Measurements from ENCODE around the gene ADAM15.

DNA sequence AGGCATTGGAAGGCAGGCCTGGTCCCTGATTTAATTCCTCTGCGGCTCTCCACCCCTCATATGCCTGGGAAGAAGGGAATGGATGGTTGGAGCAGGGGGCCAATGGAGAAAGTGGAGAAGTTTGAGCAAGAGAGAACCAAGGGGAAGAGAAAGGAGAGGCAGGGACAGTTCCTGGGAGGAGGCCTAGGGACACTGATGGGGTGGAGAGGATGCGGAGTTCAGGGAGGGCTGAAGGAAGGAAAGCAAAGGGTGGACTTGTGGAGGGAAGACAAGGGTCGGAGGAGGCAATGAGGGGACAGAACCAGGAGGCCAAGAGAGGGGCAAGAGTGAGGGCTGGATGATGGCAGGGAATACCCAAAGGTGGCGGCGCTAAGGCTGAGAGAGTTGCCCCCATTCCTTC lies 41.4 kb upstream of the ADAM15 start:
- TF ChIP-seq, protein P1, sequence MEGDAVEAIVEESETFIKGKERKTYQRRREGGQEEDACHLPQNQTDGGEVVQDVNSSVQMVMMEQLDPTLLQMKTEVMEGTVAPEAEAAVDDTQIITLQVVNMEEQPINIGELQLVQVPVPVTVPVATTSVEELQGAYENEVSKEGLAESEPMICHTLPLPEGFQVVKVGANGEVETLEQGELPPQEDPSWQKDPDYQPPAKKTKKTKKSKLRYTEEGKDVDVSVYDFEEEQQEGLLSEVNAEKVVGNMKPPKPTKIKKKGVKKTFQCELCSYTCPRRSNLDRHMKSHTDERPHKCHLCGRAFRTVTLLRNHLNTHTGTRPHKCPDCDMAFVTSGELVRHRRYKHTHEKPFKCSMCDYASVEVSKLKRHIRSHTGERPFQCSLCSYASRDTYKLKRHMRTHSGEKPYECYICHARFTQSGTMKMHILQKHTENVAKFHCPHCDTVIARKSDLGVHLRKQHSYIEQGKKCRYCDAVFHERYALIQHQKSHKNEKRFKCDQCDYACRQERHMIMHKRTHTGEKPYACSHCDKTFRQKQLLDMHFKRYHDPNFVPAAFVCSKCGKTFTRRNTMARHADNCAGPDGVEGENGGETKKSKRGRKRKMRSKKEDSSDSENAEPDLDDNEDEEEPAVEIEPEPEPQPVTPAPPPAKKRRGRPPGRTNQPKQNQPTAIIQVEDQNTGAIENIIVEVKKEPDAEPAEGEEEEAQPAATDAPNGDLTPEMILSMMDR (IDR thresholded peaks at IDR 0.05): no peak
- no peak for TF ChIP-seq POLR2A (IDR thresholded peaks at IDR 0.05)
- TF ChIP-seq POLR2AphosphoS5 (IDR thresholded peaks at IDR 0.05): no peak
- TF ChIP-seq EP300 (IDR thresholded peaks at IDR 0.05; ENCODE audit: low read depth): no peak
